NCI-H1417 (cell line): ENCODE measurements around the gene HADHA.

Source experiments
- DNase-seq, 3 experiments: peaks; one replicate each; lab custom pipeline; 2025; lab: John Stamatoyannopoulos, UW

The HADHA gene

GRCh38 chr2:26141145-26141769 is 103.2 kb downstream of the HADHA start:
- no peak for DNase-seq
